Neutrophil (primary cell): ENCODE data around the gene ZNF385D.

Experiments
- H3K27ac ChIP-seq: fragments of 200-600 bp; sonication (generic); 2 replicates; pipeline ENCODE4 v1.5.1; 2016; ENCODE audit warnings: mild to moderate bottlenecking, moderate library complexity
- H3K27me3 ChIP-seq: fragments of 200-600 bp; sonication (generic); 2 replicates; pipeline ENCODE4 v1.6.0; 2016; ENCODE audit warnings: mild to moderate bottlenecking
- H3K36me3 ChIP-seq: fragments of 200-600 bp; sonication (generic); 2 replicates; pipeline ENCODE4 v1.5.1; 2017
- H3K4me1 ChIP-seq, 2 experiments: fragments of 200-600 bp in 1 of 2; sonication (generic) in 1 of 2; 1 replicate in 1 of 2; 2 replicates in 1 of 2; pipeline versions ENCODE4 v1.5.1 to v1.6.1; 2013 to 2016; ENCODE audit warnings: low read depth in 1 of 2, low read length in 1 of 2, mild to moderate bottlenecking in 1 of 2, moderate library complexity in 1 of 2; ENCODE audit not compliant: control insufficient read depth in 1 of 2, insufficient read depth in 1 of 2
- H3K4me3 ChIP-seq, 2 experiments: fragments of 200-600 bp in 1 of 2; sonication (generic) in 1 of 2; 1 replicate in 1 of 2; 2 replicates in 1 of 2; pipeline ENCODE4 v1.5.1; 2013 to 2016; ENCODE audit warnings: low read depth in 1 of 2, low read length in 1 of 2, mild to moderate bottlenecking in 1 of 2, moderate library complexity in 1 of 2
- H3K9me3 ChIP-seq: fragments of 200-600 bp; sonication (generic); 2 replicates; pipeline ENCODE4 v1.5.1; 2016
- TF ChIP-seq, protein P1 (sequence below): fragments of 200-600 bp; sonication (generic); IDR thresholded peaks from 2 replicates; pipeline ENCODE4 v1.5.1; 2016; ENCODE audit warnings: antibody characterized with exemption

ZNF385D gene

DNA sequence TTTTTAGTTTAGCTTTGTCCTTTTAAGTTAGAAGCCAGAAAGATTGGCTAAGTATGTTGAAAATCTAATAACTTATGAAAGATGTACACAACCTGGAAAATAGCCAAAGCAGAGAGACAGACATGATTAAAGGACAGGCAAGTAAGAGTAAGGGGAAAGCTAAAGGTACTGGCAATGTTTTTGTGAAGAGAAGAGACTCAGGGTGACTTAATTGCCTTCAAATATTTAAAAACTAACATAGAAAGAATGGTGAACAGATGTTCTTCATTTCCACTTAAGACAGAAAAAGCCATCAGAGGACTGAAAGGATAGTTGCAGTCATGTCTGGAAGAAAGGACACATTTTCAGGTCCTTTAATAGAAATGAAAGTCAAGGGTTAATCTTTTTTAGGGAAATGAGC is 68.8 kb downstream of the ZNF385D start:
- H3K27ac ChIP-seq = no peak overlapping the region
- no peaks in the 10 kb centered on the region for H3K27me3 ChIP-seq
- H3K36me3 ChIP-seq = no peaks in the 10 kb centered on the region
- no peak overlapping the region for H3K4me3 ChIP-seq
- TF ChIP-seq, protein P1, sequence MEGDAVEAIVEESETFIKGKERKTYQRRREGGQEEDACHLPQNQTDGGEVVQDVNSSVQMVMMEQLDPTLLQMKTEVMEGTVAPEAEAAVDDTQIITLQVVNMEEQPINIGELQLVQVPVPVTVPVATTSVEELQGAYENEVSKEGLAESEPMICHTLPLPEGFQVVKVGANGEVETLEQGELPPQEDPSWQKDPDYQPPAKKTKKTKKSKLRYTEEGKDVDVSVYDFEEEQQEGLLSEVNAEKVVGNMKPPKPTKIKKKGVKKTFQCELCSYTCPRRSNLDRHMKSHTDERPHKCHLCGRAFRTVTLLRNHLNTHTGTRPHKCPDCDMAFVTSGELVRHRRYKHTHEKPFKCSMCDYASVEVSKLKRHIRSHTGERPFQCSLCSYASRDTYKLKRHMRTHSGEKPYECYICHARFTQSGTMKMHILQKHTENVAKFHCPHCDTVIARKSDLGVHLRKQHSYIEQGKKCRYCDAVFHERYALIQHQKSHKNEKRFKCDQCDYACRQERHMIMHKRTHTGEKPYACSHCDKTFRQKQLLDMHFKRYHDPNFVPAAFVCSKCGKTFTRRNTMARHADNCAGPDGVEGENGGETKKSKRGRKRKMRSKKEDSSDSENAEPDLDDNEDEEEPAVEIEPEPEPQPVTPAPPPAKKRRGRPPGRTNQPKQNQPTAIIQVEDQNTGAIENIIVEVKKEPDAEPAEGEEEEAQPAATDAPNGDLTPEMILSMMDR = no peak
- no peaks in the 10 kb centered on the region for H3K4me1 ChIP-seq
- no peaks in the 10 kb centered on the region for H3K9me3 ChIP-seq

DNA sequence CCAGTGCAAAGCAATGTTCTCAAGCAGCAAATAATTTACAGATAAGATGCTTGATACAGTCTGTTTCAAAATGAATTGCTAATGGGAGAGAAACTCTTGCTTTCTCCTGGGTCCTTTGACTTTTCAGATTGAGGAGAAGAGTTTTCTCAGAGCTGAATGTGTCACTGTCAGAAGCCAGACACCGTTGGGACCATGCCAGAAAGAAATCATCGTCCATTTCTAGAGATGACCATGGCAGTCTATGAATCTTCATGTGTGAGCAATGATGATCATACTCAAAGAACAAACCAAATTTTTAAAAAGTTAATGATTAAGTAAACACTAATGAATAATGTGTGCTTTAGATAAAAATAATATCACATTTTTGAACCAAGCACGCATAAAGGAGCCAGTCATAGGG is 77.6 kb downstream of the ZNF385D start:
- Histone ChIP-seq H3K27ac (no peak overlapping the region), H3K4me3 (no peak overlapping the region), H3K27me3 (no peaks in the 10 kb centered on the region), H3K36me3 (no peaks in the 10 kb centered on the region), H3K9me3 (no peaks in the 10 kb centered on the region), H3K4me1 (no peaks in the 10 kb centered on the region)
- TF ChIP-seq, protein P1 = no peak

DNA sequence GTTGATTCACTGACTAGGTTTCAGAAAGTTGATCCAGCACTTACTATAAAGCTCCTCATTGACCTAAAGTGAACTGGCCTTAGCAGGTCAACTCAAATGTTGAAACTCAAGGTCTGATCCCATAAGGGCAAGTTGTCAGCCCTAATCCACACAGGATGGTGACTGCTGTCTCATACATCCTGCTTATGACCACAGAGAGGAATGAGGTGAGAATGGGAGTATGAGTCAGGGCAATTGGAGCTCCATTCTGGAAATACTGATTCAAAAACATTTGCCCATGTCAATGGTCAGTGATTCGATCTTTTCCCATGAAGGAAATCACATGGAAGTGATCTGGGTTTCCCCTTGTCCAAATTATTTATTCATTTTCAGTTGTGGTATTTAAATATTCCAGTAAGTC is 78.7 kb downstream of the ZNF385D start:
- H3K4me3 ChIP-seq = no peak overlapping the region
- H3K4me1 ChIP-seq = no peaks in the 10 kb centered on the region
- H3K27ac ChIP-seq = no peak overlapping the region
- H3K36me3 ChIP-seq = no peaks in the 10 kb centered on the region
- H3K27me3 ChIP-seq = no peaks in the 10 kb centered on the region
- no peaks in the 10 kb centered on the region for H3K9me3 ChIP-seq
- TF ChIP-seq, protein P1 = no peak

DNA sequence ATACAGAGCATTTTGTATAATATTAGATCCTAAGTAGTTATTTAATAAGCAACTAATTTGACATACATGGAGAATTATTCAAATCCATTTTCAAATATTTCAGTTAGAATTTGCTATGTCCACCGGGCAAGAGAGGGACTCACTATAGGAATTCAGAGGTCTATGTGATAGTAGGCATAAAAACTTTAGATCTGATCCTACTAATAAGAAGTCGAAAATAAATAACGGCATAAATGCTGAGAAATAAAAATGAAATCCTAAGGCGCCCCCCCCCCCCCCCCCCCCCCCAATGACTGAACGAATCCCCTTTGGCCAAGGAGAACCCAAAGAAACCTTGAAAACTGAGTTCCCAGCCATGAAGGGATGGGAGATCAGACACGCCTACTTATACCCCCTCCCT is 80.6 kb downstream of the ZNF385D start:
- Histone ChIP-seq H3K4me1 (no peaks in the 10 kb centered on the region), H3K36me3 (no peaks in the 10 kb centered on the region), H3K27me3 (no peaks in the 10 kb centered on the region), H3K9me3 (no peaks in the 10 kb centered on the region), H3K27ac (no peak overlapping the region), H3K4me3 (no peak overlapping the region)
- TF ChIP-seq, protein P1 = no peak

DNA sequence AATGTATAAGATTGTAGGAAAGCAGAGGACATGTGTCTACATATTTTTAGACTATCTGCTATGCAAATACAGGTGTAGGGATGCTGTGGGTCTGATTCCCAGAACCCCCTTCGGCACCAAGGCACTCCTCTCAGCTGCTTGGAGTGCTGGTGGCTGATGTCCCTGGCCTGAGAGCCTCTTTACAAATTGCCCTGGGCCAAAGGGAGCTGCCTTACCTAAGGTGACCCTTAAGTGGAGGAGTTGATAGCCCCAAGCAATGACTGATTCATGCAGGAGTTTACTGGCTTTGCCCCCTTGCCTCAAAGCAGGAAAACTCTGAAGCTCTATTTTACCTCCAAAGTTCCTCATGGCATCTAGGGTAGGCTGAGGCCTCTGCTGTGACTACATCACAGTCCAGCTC is 83.0 kb downstream of the ZNF385D start:
- TF ChIP-seq, protein P1 = no peak

More for the DNA sequence above, 83.0 kb downstream of the ZNF385D start:
- H3K4me3 ChIP-seq = no peak overlapping the region
- no peaks in the 10 kb centered on the region for H3K36me3 ChIP-seq
- H3K27me3 ChIP-seq = no peaks in the 10 kb centered on the region
- H3K9me3 ChIP-seq = no peaks in the 10 kb centered on the region
- H3K4me1 ChIP-seq = no peaks in the 10 kb centered on the region
- H3K27ac ChIP-seq = no peak overlapping the region
